Testis (tissue), 2 donors: Measurements from ENCODE around the gene ASPM.

Experiments used
- CTCF ChIP-seq, 3 experiments: fragments of 450-650 bp in 2 of 3; fragments of 200-600 bp in 1 of 3; sonication (generic) in 1 of 3; IDR thresholded peaks; one replicate each; pipeline ENCODE4 v1.5.1; 2016 to 2019; ENCODE audit warnings: antibody characterized with exemption in 3 of 3, mild to moderate bottlenecking in 2 of 3, moderate library complexity in 1 of 3
- POLR2A ChIP-seq: fragments of 450-650 bp; IDR thresholded peaks from one replicate; pipeline ENCODE4 v1.6.1; 2017; ENCODE audit warnings: antibody characterized with exemption, mild to moderate bottlenecking, moderate library complexity

GRCh38 chr1:197116156-197116555, 30.3 kb downstream of the ASPM start:
- no peak for TF ChIP-seq POLR2A
- TF ChIP-seq CTCF (IDR thresholded peaks at IDR 0.05) = no peak
